Naive thymus-derived CD8-positive, alpha-beta T cell (primary cell): ENCODE results near the gene EID3. TPM values are rescaled to one million over a fixed set of nuclear protein-coding genes. Genes with fewer than 3 reads are reported as not detected.

ENCODE experiments used
- ATAC-seq, 2 donors: fragments of 150-1000 bp; cut with Tn5 transposase in 1 of 2; sonication (Bioruptor Pico), chemical (Tn5 transposase) in 1 of 2; 1 replicate in 1 of 2; 2 replicates in 1 of 2; pipeline ENCODE4 v1.10.0; 2021; ENCODE audit warnings: mild to moderate bottlenecking in 2 of 2, moderate library complexity in 2 of 2
- POLR2A ChIA-PET: fragments of 350-600 bp; sonication (Branson Sonifier 250); formaldehyde crosslinking; loops from one replicate; lab custom pipeline; 2021; ENCODE audit warnings: antibody characterized with exemption; lab: Charles Lee
- DNase-seq, 10 donors: peaks; one replicate each; pipeline versions ENCODE4 v3.0.0 to v3.0.0-alpha.2; 2020 to 2022
- H3K27ac Mint-ChIP-seq, 10 donors: one replicate each; pipeline ENCODE4 v1.8.0; 2020 to 2022; ENCODE audit warnings: mild to moderate bottlenecking in 10 of 10, mixed read lengths in 10 of 10, moderate library complexity in 4 of 10, inconsistent platforms in 1 of 10
- H3K27me3 Mint-ChIP-seq, 5 donors: one replicate each; pipeline ENCODE4 v1.8.0; 2021 to 2022; ENCODE audit warnings: mixed read lengths in 5 of 5
- H3K36me3 Mint-ChIP-seq, 3 donors: one replicate each; pipeline ENCODE4 v1.8.0; 2020 to 2022; ENCODE audit warnings: mixed read lengths in 3 of 3, mild to moderate bottlenecking in 2 of 3, inconsistent platforms in 1 of 3
- H3K4me1 Mint-ChIP-seq, 4 donors: one replicate each; pipeline ENCODE4 v1.8.0; 2021 to 2022; ENCODE audit warnings: mixed read lengths in 4 of 4
- H3K4me3 Mint-ChIP-seq, 10 donors: one replicate each; pipeline ENCODE4 v1.8.0; 2020 to 2022; ENCODE audit warnings: mild to moderate bottlenecking in 10 of 10, mixed read lengths in 10 of 10, moderate library complexity in 6 of 10, inconsistent platforms in 1 of 10
- H3K9me3 Mint-ChIP-seq, 9 donors: one replicate each; pipeline ENCODE4 v1.8.0; 2020 to 2022; ENCODE audit warnings: mixed read lengths in 9 of 9, mild to moderate bottlenecking in 3 of 9, inconsistent platforms in 1 of 9, moderate library complexity in 1 of 9
- polyA plus RNA-seq, 3 donors: library from polyadenylated mRNA; unstranded; fragments of 300-500 nt; fragmentation: Illumina TruSeq; gene quantifications; one replicate each; pipeline ENCODE4 v1.2.3, GENCODE V29; 2021
- total RNA-seq, 8 experiments: library from RNA in 2 of 8; stranded (reverse) in 2 of 8; gene quantifications; one replicate each; pipeline ENCODE4 v1.2.3 and lab custom pipeline; 2021 to 2026

EID3 gene
- total and polyA plus RNA-seq, 5 experiments from 2014 or later = 10.1 to 13.6 (median 10.8) TPM

DNA sequence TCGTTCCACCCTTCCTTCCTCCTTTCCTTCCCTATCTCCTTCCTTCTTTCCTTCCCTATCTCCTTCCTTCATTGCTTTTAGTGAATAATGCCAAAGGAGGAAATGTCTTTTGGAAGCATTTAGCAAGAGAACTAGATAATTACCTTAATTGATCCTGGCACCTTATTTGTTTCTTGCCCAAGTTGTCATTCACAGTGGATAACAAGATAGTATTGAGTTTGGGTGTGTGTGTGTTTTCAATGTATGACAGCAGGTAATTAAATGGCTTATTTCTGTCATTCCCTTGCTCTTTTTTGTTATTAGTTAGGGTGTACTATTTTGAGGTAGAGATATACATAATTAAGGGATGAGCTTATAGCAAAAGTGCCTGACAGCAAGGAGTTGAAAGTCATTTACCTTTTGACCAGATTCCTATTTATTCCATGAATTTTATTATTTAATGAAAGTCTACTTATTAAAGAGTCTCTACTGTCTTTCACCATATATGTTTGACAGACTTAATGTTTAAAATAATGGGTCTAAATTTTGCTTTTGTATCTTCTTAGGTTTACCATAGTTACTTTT, 30.2 kb downstream of the EID3 start:
- POLR2A ChIA-PET = no interaction called here
- no peaks in the 10 kb centered on the region for H3K4me1 Mint-ChIP-seq
- H3K27ac Mint-ChIP-seq = peak overlapping the region in 1 of 10 donors; percentile 50
- peaks cover 0 to 58% (median 5%) of the 10 kb centered on the region in 3 donors for H3K36me3 Mint-ChIP-seq
- no peak for DNase-seq
- H3K4me3 Mint-ChIP-seq = no peak overlapping the region
- no peaks in the 10 kb centered on the region for H3K9me3 Mint-ChIP-seq
- no peaks in the 10 kb centered on the region for H3K27me3 Mint-ChIP-seq
- ATAC-seq = no peak

DNA sequence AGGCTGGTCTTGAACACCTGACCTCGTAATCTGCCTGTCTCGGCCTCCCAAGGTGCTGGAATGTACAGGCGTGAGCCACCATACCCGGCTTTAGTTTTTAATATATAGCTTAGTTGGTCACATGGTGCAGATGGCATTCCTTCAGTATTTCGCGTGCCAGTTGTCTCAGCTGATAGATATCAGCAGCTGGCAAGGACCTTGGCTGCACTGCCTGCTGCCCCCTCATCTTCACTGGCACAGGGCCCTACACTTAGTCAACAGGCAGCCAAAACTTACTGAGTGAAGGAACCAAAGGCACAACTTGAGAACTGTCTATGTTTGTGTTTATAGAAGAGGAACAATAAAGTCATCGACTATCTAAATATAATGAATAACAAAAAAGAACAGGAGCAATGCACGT, 31.0 kb downstream of the EID3 start:
- no peaks in the 10 kb centered on the region for H3K27me3 Mint-ChIP-seq
- POLR2A ChIA-PET = no interaction called here
- H3K4me1 Mint-ChIP-seq = no peaks in the 10 kb centered on the region
- no peak for ATAC-seq
- no peak overlapping the region for H3K27ac Mint-ChIP-seq
- H3K36me3 Mint-ChIP-seq = peaks cover 0 to 59% (median 7%) of the 10 kb centered on the region in 3 donors
- DNase-seq = no peak
- H3K4me3 Mint-ChIP-seq = no peak overlapping the region
- no peaks in the 10 kb centered on the region for H3K9me3 Mint-ChIP-seq

DNA sequence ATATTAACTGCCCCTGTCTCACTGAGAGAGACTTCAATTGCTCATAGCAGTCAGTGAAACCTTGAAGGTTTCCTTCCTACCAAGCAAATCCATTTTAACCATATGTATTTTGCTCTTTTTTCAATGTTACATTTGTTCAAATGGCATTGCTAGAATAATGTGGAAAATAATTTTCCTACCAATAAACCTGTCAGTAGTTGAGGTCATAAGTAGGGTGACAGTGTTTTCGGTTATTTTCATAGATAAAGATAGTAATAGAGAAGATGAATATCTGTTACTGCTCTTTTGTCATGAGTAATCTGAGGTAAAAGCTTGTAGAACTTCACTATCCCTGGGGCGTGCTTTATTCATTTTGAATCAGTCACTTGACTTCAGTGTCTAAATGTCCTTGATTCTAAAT, 32.6 kb downstream of the EID3 start:
- ATAC-seq = no peak
- POLR2A ChIA-PET = no interaction called here
- no peak overlapping the region for H3K4me3 Mint-ChIP-seq
- no peaks in the 10 kb centered on the region for H3K9me3 Mint-ChIP-seq
- H3K27ac Mint-ChIP-seq = no peak overlapping the region
- no peaks in the 10 kb centered on the region for H3K4me1 Mint-ChIP-seq
- H3K27me3 Mint-ChIP-seq = no peaks in the 10 kb centered on the region
- DNase-seq = no peak
- peaks cover 0 to 66% (median 7%) of the 10 kb centered on the region in 3 donors for H3K36me3 Mint-ChIP-seq

DNA sequence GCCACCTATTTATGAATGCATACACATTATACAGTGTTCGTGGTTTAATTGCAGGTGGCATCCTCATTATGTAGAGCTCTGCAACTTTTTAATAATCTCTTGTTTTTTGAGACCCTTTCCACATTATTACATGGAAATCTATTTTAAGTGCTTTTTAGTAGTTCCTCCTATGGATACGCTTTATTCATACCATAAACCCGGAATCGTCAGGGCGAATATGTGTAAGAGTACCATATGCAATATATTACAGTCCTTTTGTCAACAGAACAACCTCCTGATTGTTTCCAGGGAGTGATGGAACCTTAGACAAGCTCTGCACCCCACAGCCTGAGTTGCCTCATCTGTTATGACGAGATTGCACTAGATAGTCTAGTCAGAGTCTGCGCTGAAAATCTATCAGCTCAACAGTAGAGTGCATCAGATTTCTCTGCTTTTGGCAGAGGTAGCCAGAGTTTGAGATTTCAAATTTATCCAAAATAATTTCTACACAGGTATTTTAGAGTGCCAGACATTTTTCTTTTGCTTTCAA, 33.6 kb downstream of the EID3 start:
- Mint-ChIP-seq H3K9me3 (no peaks in the 10 kb centered on the region), H3K27ac (peak overlapping the region in 1 of 10 donors; percentile 29), H3K4me3 (no peak overlapping the region), H3K27me3 (no peaks in the 10 kb centered on the region), H3K4me1 (no peaks in the 10 kb centered on the region), H3K36me3 (peaks cover 0 to 69% (median 6%) of the 10 kb centered on the region in 3 donors)
- POLR2A ChIA-PET = no interaction called here
- ATAC-seq (no peak), DNase-seq (no peak)

DNA sequence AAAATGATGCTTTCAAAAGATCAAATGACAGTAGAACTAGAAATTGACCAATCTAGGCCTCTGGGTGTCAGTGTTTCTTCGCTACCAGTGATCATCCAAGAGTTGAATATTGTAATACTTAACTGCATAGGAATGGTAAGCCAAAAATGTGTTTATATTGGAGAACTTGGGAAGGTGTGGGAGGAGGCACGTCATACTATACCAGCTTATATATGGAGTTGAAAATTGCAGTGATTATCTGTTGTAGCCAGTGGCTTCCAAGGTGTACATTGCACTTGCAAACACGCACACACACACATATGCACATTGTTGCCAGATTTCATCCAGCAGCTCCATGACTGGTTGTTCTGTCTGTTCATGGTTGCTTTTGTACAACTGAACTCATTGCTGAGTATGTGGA, 36.1 kb downstream of the EID3 start:
- Mint-ChIP-seq H3K27me3 (no peaks in the 10 kb centered on the region), H3K4me1 (peaks cover 0 to 5% (median 0%) of the 10 kb centered on the region in 4 donors), H3K9me3 (no peaks in the 10 kb centered on the region), H3K27ac (peak overlapping the region in 1 of 10 donors; percentile 3), H3K36me3 (peaks cover 0 to 73% (median 6%) of the 10 kb centered on the region in 3 donors), H3K4me3 (no peak overlapping the region)
- DNase-seq (no peak), ATAC-seq (no peak)
- POLR2A ChIA-PET = no interaction called here

DNA sequence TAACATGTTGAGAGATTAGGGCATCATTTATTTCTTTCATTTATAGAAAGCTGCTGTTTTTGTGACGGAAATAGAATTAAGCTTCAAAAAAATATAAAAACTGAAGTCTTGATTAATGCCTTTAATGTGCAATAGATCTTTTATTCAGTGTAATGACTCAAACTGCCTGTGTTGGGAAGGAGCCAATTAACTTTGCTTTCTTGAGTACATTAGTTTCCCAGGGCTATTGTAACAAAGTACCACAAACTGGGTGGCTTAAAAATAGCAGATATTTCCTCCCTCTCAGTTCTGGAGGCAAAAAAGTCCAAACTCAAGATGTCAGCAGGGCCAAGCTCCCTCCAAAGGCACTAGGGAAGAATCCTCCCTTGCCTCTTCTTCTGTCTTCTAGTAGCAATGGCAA, 36.6 kb downstream of the EID3 start:
- POLR2A ChIA-PET = no interaction called here
- Mint-ChIP-seq H3K27me3 (no peaks in the 10 kb centered on the region), H3K4me3 (no peak overlapping the region), H3K4me1 (peaks cover 0 to 5% (median 0%) of the 10 kb centered on the region in 4 donors), H3K27ac (no peak overlapping the region), H3K9me3 (no peaks in the 10 kb centered on the region), H3K36me3 (peaks cover 0 to 68% (median 3%) of the 10 kb centered on the region in 3 donors)
- no peak for DNase-seq
- ATAC-seq = no peak

DNA sequence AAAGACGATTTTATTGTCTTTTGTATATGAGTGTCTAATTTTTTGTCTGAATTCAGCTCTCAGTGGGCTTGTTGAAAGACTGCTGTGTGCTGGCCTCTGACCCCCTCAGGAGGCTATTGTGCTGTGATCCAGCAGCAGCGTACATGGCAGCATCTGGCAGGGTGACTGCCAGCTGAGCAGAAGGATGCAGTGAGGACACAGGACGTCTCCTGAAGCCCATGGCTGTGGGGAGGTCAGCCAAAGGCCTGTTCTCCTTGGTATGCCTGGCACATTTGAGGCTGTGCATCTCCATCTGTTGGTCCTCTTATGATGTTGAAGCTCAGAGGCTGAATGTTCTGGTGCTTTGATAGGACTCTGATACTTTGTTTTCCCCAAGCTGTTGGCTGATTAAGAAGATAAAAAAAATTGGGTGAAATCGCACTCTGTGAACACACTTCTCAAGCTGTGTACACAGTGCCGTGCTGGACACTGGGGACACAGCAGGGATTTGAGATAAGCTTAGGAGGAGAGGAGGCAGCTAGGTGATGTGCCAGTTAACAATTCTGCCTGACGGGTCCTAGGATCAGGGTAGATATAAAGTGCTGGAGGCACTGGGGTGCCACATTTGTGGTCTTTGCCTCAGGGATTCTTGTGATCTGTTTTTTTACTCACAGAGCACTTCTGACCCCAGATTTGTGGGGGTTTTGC, 37.5 kb downstream of the EID3 start:
- ATAC-seq (no peak), DNase-seq (no peak)
- Mint-ChIP-seq H3K4me3 (no peak overlapping the region), H3K27me3 (no peaks in the 10 kb centered on the region), H3K36me3 (peaks cover 0 to 70% (median 3%) of the 10 kb centered on the region in 3 donors), H3K4me1 (peaks cover 0 to 5% (median 0%) of the 10 kb centered on the region in 4 donors), H3K27ac (no peak overlapping the region), H3K9me3 (no peaks in the 10 kb centered on the region)
- POLR2A ChIA-PET = interaction anchor here (0.6 kb wide), 1 partner anchor 50 kb away, joined by 4 read pairs; no protein-coding TSS in a partner anchor

DNA sequence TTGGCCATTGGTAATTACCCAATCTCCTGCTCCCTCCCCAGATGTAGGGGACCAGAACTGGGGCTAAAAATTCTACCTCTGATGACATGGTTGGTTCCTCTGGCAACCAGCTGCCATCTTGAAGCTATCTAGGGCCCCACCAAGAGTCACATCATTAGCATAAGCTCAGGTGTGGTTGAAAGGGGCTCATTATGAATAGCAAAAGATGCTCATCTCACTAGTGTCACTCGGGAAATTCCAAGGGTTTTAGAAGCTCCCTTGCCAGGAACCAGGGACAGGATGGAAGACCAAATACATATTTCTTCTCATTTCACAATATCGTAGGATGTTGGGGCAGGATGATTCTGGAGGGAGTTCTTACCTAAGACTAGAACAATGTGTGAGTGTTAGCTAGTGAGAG, 38.6 kb downstream of the EID3 start:
- no peak for ATAC-seq
- Mint-ChIP-seq H3K27me3 (no peaks in the 10 kb centered on the region), H3K27ac (no peak overlapping the region), H3K4me3 (no peak overlapping the region), H3K36me3 (peaks cover 0 to 66% (median 3%) of the 10 kb centered on the region in 3 donors), H3K9me3 (no peaks in the 10 kb centered on the region), H3K4me1 (peaks cover 0 to 5% (median 0%) of the 10 kb centered on the region in 4 donors)
- POLR2A ChIA-PET = no interaction called here
- DNase-seq = no peak

DNA sequence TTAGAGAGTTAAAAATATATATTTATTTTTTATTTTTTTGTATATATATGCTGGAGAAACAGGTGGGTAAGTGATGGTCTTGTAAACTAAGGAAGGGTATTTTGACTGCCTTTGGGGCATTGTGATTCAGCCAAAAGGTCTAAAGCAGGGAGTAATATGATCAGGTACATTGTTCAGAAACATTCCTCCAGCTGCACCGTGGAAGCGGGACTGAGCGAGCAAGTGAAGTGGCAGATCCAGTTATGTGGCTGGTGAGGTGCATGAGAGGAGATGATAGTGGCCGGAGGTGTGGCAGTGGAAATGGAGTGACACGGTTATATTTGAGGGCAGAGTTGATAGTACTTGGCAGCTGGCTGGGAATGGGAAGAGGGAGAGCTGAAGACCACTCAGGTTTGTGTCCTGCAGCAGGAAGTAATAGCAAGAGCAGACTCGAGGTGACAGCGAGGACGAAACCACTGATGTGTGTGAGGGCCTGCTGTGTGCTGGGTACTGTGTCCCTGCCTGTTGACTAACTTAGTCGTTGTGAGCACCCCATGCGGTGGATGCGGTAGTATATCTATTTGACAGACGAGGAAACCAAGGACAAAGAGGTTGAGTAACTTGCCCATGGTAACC, 39.2 kb downstream of the EID3 start:
- Mint-ChIP-seq H3K4me1 (peaks cover 0 to 5% (median 0%) of the 10 kb centered on the region in 4 donors), H3K36me3 (peaks cover 0 to 69% (median 5%) of the 10 kb centered on the region in 3 donors), H3K27ac (peak overlapping the region in 4 of 10 donors; percentile 22 to 79 (median 56)), H3K27me3 (no peaks in the 10 kb centered on the region), H3K4me3 (no peak overlapping the region), H3K9me3 (no peaks in the 10 kb centered on the region)
- POLR2A ChIA-PET = no interaction called here
- DNase-seq (no peak), ATAC-seq (no peak)

DNA sequence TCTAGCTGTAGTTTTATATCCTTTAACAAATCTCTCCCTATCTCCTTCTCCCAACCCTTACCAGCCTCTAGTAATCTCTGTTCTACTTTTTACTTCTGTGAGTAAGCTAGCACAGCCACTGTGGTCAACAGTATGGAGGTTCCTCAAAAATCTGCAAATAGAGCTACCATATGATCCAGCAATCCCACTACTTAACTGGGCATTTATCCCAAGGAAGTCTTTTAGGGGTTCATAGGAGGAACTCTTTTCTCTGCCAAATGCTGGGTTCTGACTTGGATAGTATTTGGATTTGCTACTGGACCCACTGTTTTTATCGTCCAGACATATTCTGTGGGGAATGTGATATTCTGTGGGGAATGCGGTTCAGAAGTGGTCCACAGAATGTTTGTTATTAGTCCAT, 41.1 kb downstream of the EID3 start:
- Mint-ChIP-seq H3K4me1 (peaks cover 0 to 5% (median 0%) of the 10 kb centered on the region in 4 donors), H3K4me3 (no peak overlapping the region), H3K36me3 (peaks cover 0 to 71% (median 2%) of the 10 kb centered on the region in 3 donors), H3K27ac (peak overlapping the region in 1 of 10 donors; percentile 64), H3K27me3 (no peaks in the 10 kb centered on the region), H3K9me3 (no peaks in the 10 kb centered on the region)
- POLR2A ChIA-PET = no interaction called here
- ATAC-seq = no peak
- no peak for DNase-seq

DNA sequence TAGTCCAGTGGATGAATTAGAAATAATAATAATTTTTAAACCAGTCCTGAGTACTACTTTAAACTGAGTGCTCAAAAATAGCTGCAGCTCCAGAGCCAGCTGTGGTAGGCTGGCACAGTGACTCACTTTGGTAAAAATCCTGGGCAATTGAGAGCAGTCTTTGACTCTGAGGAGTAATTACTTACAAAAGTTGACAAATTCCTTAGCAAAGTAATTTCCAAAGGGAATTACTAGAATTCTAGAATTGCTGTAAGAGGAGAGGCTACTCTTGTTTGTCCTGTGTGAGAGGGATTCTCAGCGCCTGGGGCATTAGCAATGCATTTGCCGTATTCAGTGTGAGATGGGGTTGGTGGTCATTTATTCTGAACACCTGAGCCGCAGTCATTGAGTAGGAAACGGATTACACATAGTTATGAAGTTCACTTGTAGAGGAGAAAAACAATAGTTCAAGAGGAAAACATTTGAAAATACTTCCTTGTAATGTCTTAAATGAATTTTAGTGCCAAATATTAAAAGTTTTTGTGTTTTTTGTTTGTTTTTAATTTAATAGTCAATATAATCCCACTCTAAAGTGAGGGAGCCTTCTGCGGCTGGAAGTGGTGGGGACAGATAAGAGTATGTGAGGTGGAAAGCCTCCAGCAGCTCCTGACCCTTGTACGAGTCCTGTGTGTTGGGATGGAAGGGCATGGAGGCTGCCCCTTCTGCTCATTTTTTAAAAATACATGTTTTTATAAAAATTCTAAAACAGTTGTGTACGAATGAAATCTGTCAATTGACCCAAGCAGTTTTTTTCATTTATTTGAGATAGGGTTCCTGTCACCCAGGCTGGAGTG, 41.9 kb downstream of the EID3 start:
- no peaks in the 10 kb centered on the region for H3K27me3 Mint-ChIP-seq
- peak overlapping the region in 1 of 10 donors; percentile 6 for H3K27ac Mint-ChIP-seq
- POLR2A ChIA-PET = no interaction called here
- peaks cover 0 to 5% (median 0%) of the 10 kb centered on the region in 4 donors for H3K4me1 Mint-ChIP-seq
- no peak for ATAC-seq
- peaks cover 0 to 68% (median 2%) of the 10 kb centered on the region in 3 donors for H3K36me3 Mint-ChIP-seq
- no peak overlapping the region for H3K4me3 Mint-ChIP-seq
- DNase-seq = no peak
- H3K9me3 Mint-ChIP-seq = no peaks in the 10 kb centered on the region

DNA sequence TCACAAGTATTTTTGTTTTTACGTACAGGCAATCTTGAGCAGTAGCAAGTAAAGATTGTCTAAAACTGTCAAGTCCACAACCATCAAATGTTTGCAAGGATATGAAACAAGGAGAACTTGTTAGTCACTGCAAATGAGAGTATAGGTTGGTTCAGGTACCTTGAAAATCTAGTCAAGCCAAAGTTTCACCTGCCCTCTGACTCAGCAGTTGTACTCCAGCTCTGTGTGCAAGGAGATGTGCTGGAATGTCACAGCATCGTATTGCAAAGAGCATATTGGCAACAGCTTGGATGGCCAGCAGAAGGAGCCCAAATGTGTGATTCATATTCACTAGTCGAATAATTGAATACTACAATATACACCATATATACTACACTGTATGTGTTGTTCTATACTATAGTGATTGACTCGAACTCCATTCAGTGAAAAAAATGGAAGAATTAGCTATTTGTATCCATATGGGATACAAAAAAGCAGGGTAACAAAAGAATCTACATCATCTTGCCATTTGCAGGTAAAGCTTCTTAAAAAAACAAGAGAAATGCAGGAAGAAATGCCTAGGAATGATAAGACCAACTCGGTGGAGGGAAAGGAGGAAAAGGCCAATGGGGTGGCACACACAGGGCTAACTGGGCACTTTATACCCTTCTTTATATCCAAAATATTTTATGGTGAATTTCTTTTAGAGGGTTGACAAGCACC, 44.0 kb downstream of the EID3 start:
- DNase-seq = no peak
- no peaks in the 10 kb centered on the region for H3K9me3 Mint-ChIP-seq
- no peak overlapping the region for H3K4me3 Mint-ChIP-seq
- no peak overlapping the region for H3K27ac Mint-ChIP-seq
- peaks cover 0 to 60% (median 2%) of the 10 kb centered on the region in 3 donors for H3K36me3 Mint-ChIP-seq
- no peak for ATAC-seq
- H3K27me3 Mint-ChIP-seq = no peaks in the 10 kb centered on the region
- H3K4me1 Mint-ChIP-seq = peaks cover 0 to 4% (median 0%) of the 10 kb centered on the region in 4 donors
- POLR2A ChIA-PET = no interaction called here
